ENCODE measurements around the gene TCF7L2. TPM values are rescaled to one million over a fixed set of nuclear protein-coding genes. Genes with fewer than 3 reads are reported as not detected.

TCF7L2 gene
- total RNA-seq, 6 experiments from 2014 or later = 14.6 to 18.1 (median 16.2) TPM

GRCh38 chr10:113216102-113216501 is 266.1 kb downstream of the TCF7L2 start:
- Mint-ChIP-seq H3K27ac (no peak overlapping the region), H3K36me3 (ENCODE audit: low read depth) (no peaks in the 10 kb centered on the region), H3K4me1 (ENCODE audit: low read depth) (peaks cover 11% of the 10 kb centered on the region; the same call in 1 of the 2 replicates), H3K27me3 (ENCODE audit: insufficient read depth) (peaks cover 1% of the 10 kb centered on the region), H3K4me3 (peak overlapping the region; percentile 28; the same call in 1 of the 2 replicates), H3K9me3 (no peaks in the 10 kb centered on the region)
- no peak for DNase-seq
- peak; percentile 30; the same call in 1 of the 2 replicates for TF ChIP-seq CTCF (IDR thresholded peaks at IDR 0.05)

Measured in HFFc6 (cell line).